GM12878 (cell line): ENCODE measurements around the gene NES. TPM values are rescaled to one million over a fixed set of nuclear protein-coding genes. Genes with fewer than 3 reads are reported as not detected.

Experiments
- ATAC-seq: fragments of 200-7000 bp; cut with Tn5 transposase; 3 replicates; pipeline ENCODE4 v1.9.1; 2020; ENCODE audit warnings: mild to moderate bottlenecking, moderate library complexity
- BruUV-seq: library from RNA; stranded (reverse); fragments of 400-500 nt; replicated peaks from 2 replicates; lab custom pipeline; 2021; lab: Mats Ljungman, UMichigan
- CTCF ChIA-PET: fragments of 300-600 bp; sonication (Branson Sonifier 250); formaldehyde crosslinking; extraction: SDS; loops from one replicate; lab custom pipeline; 2021; ENCODE audit warnings: inconsistent platforms; lab: Yijun Ruan, JAX
- POLR2A ChIA-PET: fragments of 350-600 bp; formaldehyde crosslinking; extraction: SDS; loops from one replicate; lab custom pipeline; 2021; ENCODE audit warnings: inconsistent platforms; lab: Charles Lee
- RAD21 ChIA-PET: fragments of 300-600 bp; sonication (Branson Sonifier 250); formaldehyde crosslinking; loops from one replicate; lab custom pipeline; 2023; ENCODE audit warnings: antibody characterized with exemption; ENCODE audit not compliant: unreplicated experiment; lab: Charles Lee
- SMC1A ChIA-PET: fragments of 300-600 bp; sonication (Branson Sonifier 250); formaldehyde crosslinking; loops from one replicate; lab custom pipeline; 2023; ENCODE audit not compliant: unreplicated experiment, uncharacterized antibody; lab: Charles Lee
- DNase-seq: peaks from one replicate; pipeline ENCODE4 v3.0.0-alpha.2; 2011; ENCODE audit warnings: low read depth, low spot score
- FAIRE-seq: peaks from 3 replicates; lab custom pipeline; 2011; peaks lifted over from hg19 to GRCh38; lab: Jason Lieb, UNC
- H2AFZ ChIP-seq: 2 replicates; pipeline ENCODE4 v1.6.0; 2011; ENCODE audit warnings: low read depth, low read length, control low read depth; ENCODE audit not compliant: control insufficient read depth
- H3K27ac ChIP-seq: 2 replicates; pipeline ENCODE4 v1.5.1; 2011; ENCODE audit warnings: control low read depth; ENCODE audit not compliant: control insufficient read depth, insufficient read depth
- H3K27me3 ChIP-seq, 2 experiments: replicated peaks in 1 of 2; 2 replicates each; pipeline versions ENCODE4 v1.6.0 to v1.6.1; 2011; ENCODE audit warnings: low read length in 1 of 2; ENCODE audit not compliant: control insufficient read depth in 2 of 2, insufficient read depth in 2 of 2
- H3K36me3 ChIP-seq, 2 experiments: 2 replicates each; pipeline ENCODE4 v1.5.1; 2011; ENCODE audit warnings: low read length in 1 of 2; ENCODE audit not compliant: control insufficient read depth in 2 of 2, insufficient read depth in 2 of 2
- H3K4me1 ChIP-seq: 2 replicates; pipeline ENCODE4 v1.6.1; 2011; ENCODE audit warnings: mild to moderate bottlenecking, low read length, moderate library complexity, mixed read lengths; ENCODE audit not compliant: control insufficient read depth, insufficient read depth
- H3K4me2 ChIP-seq: 2 replicates; pipeline ENCODE4 v1.6.0; 2011; ENCODE audit warnings: control low read depth; ENCODE audit not compliant: control insufficient read depth, insufficient read depth
- H3K4me3 ChIP-seq: fragments of 200-600 bp; sonication (generic); 2 replicates; pipeline ENCODE4 v1.5.1; 2016
- H3K79me2 ChIP-seq: 2 replicates; pipeline ENCODE4 v1.6.0; 2011; ENCODE audit warnings: low read length; ENCODE audit not compliant: control insufficient read depth, insufficient read depth
- H3K9ac ChIP-seq: 2 replicates; pipeline ENCODE4 v1.8.0; 2011; ENCODE audit warnings: low read length, control low read depth, mixed read lengths; ENCODE audit not compliant: control insufficient read depth, insufficient read depth
- H3K9me3 ChIP-seq: replicated peaks from 3 replicates; pipeline ENCODE4 v1.5.1; 2011; ENCODE audit warnings: mild to moderate bottlenecking, low read length; ENCODE audit not compliant: control insufficient read depth, insufficient read depth
- H4K20me1 ChIP-seq: 2 replicates; pipeline ENCODE4 v1.6.0; 2011; ENCODE audit not compliant: control insufficient read depth, insufficient read depth
- BACH1 ChIP-seq: fragments of 450-650 bp; IDR thresholded peaks from 2 replicates; pipeline ENCODE4 v1.6.1; 2017; ENCODE audit warnings: mild to moderate bottlenecking, borderline replicate concordance
- FOS ChIP-seq: IDR thresholded peaks from 3 replicates; pipeline ENCODE4 v1.6.1; 2011; ENCODE audit warnings: borderline replicate concordance; ENCODE audit not compliant: insufficient read length; ENCODE audit errors: extremely low read depth
- KDM1A ChIP-seq: fragments of 200-600 bp; sonication (generic); IDR thresholded peaks from 2 replicates; pipeline ENCODE4 v1.6.1; 2016; ENCODE audit warnings: borderline replicate concordance
- MTA3 ChIP-seq: IDR thresholded peaks from 2 replicates; pipeline ENCODE4 v1.6.1; 2012; ENCODE audit warnings: low read length, inconsistent platforms, borderline replicate concordance
- MYC ChIP-seq: IDR thresholded peaks from 2 replicates; pipeline ENCODE4 v1.6.1; 2011; ENCODE audit warnings: mild to moderate bottlenecking, low read length, moderate library complexity, inconsistent platforms; ENCODE audit not compliant: insufficient read depth, insufficient replicate concordance, insufficient read length, severe bottlenecking
- RAD51 ChIP-seq: fragments of 450-650 bp; IDR thresholded peaks from 2 replicates; pipeline ENCODE4 v1.6.1; 2016; ENCODE audit warnings: moderate library complexity, mild to moderate bottlenecking, inconsistent platforms
- SIX5 ChIP-seq: IDR thresholded peaks from 2 replicates; pipeline ENCODE4 v1.6.1; 2011; ENCODE audit warnings: mild to moderate bottlenecking, low read depth, low read length, moderate library complexity; ENCODE audit not compliant: severe bottlenecking
- TARDBP ChIP-seq: IDR thresholded peaks from 2 replicates; pipeline ENCODE4 v1.6.1; 2016; ENCODE audit warnings: borderline replicate concordance
- YBX1 ChIP-seq: fragments of 450-650 bp; IDR thresholded peaks from 2 replicates; pipeline ENCODE4 v1.6.1; 2016; ENCODE audit warnings: antibody characterized with exemption
- ZNF24 ChIP-seq: fragments of 450-650 bp; IDR thresholded peaks from 2 replicates; pipeline ENCODE4 v1.6.1; 2017; ENCODE audit warnings: antibody characterized with exemption, mild to moderate bottlenecking
- WGBS: methylation state at CpG from one replicate; pipeline ENCODE4 v1.1.6; 2016; ENCODE audit warnings: low lambda C conversion rate; ENCODE audit not compliant: insufficient replicate concordance, insufficient coverage; ENCODE audit errors: missing lambda C conversion rate; 5-methylcytosine and 5-hydroxymethylcytosine counted together
- in situ Hi-C: fragments of 300-500 bp; cut with MboI; formaldehyde crosslinking; loops from 9 replicates; pipeline ENCODE4 v1.14.3; 2018; ENCODE audit warnings: mixed read lengths
- intact Hi-C: fragments of 100-400 bp; cut with micrococcal nuclease; formaldehyde crosslinking; loops from one replicate; pipeline ENCODE4 v1.14.2; 2022; ENCODE audit not compliant: unreplicated experiment
- polyA plus RNA-seq, 11 experiments: library from polyadenylated mRNA; depleted of rRNA in 4 of 11; unstranded in 6 of 11; stranded (reverse) in 5 of 11; fragments of >200 nt; fragmentation: Nextera tagmentation in 4 of 11; fragmentation: Illumina TruSeq in 1 of 11; extraction: Ambion mirVana in 4 of 11; extraction: Trizol in 1 of 11; gene quantifications; 1 replicate in 1 of 11; 2 replicates in 10 of 11; pipeline versions ENCODE4 v1.2.1 to v1.2.3, GENCODE V29; 2011 to 2016; ENCODE audit warnings: inconsistent platforms in 2 of 11, missing spikeins in 2 of 11, low read depth in 1 of 11
- total RNA-seq, 4 experiments: library from RNA; depleted of rRNA in 3 of 4; stranded (reverse); fragments of >200 nt in 3 of 4; fragmentation: Illumina TruSeq in 1 of 4; extraction: Trizol in 1 of 4; gene quantifications; 2 replicates each; pipeline versions ENCODE4 v1.2.1 to v1.2.3, GENCODE V29; 2013 to 2021
- TF ChIP-seq, protein P1 (sequence below): IDR thresholded peaks from 2 replicates; pipeline ENCODE4 v1.6.1; 2012; ENCODE audit warnings: mild to moderate bottlenecking, low read depth, low read length
- TF ChIP-seq, protein P2 (sequence below): IDR thresholded peaks from 2 replicates; pipeline ENCODE4 v1.6.1; 2011; ENCODE audit warnings: borderline replicate concordance, low read depth, mild to moderate bottlenecking, moderate library complexity, low read length; ENCODE audit not compliant: insufficient read depth, poor library complexity, severe bottlenecking
- TF ChIP-seq, protein P3 (sequence below): fragments of 150-350 bp; IDR thresholded peaks from 2 replicates; pipeline ENCODE4 v1.6.1; 2016; ENCODE audit warnings: low read depth, low read length

NES gene
- total and polyA plus RNA-seq, 10 of the 15 experiments (the other 5 are each of a cell fraction or from before 2014, with no cell fraction given): under 0.01 to 0.15 (median 0.02) TPM; not detected in 4

DNA sequence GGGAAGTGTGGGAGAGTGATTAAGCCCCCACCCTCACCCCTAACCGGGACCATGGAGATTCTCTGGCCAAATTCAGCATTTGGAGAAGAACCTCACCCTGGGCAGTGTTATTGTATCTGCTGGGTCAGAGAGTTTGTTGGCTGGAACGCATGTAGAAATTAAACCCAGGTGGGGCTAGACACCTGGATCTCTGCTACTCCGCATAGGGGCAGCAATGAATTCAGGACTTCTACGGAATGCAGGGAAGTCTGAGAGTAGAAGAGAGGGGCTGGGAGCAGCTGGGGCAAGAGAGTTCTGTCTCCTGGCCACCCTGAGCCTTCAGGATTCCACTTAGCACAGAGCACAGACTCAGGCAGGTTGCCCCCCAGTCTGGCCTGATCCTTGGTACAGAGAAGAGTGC, 31.8 kb upstream of the NES start (continued):
- TF ChIP-seq, protein P1, sequence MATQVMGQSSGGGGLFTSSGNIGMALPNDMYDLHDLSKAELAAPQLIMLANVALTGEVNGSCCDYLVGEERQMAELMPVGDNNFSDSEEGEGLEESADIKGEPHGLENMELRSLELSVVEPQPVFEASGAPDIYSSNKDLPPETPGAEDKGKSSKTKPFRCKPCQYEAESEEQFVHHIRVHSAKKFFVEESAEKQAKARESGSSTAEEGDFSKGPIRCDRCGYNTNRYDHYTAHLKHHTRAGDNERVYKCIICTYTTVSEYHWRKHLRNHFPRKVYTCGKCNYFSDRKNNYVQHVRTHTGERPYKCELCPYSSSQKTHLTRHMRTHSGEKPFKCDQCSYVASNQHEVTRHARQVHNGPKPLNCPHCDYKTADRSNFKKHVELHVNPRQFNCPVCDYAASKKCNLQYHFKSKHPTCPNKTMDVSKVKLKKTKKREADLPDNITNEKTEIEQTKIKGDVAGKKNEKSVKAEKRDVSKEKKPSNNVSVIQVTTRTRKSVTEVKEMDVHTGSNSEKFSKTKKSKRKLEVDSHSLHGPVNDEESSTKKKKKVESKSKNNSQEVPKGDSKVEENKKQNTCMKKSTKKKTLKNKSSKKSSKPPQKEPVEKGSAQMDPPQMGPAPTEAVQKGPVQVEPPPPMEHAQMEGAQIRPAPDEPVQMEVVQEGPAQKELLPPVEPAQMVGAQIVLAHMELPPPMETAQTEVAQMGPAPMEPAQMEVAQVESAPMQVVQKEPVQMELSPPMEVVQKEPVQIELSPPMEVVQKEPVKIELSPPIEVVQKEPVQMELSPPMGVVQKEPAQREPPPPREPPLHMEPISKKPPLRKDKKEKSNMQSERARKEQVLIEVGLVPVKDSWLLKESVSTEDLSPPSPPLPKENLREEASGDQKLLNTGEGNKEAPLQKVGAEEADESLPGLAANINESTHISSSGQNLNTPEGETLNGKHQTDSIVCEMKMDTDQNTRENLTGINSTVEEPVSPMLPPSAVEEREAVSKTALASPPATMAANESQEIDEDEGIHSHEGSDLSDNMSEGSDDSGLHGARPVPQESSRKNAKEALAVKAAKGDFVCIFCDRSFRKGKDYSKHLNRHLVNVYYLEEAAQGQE: no peak
- TF ChIP-seq KDM1A (no peak), ZNF24 (no peak), SIX5 (no peak), TARDBP (no peak)

DNA sequence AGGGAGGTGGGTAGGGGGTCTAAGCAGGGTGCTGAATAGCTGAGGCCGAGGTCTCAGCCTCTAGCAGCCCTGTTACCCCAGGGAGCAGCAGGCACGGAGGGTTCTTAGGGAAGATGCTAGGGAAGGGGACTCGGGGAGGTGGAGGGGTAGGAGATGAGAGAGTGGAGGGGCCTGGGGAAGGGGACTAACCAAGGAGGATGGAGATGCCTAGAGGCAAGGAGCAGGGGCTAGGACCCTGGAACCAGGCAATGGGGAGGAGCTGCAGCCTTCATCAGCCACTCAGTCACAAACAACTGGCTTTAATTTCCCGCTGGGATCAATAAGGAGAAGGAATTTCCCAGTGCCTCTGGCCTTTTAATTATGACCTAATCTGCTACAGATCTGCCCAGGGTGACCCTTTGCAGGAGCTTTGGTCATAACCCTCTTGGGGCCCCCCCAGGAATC, 31.0 kb upstream of the NES start:
- no peaks in the 10 kb centered on the region for H3K9me3 ChIP-seq
- BruUV-seq: no TSS peak
- RAD21 ChIA-PET: no interaction called here
- H3K27me3 ChIP-seq: peaks cover 10 to 15% of the 10 kb centered on the region in 2 experiments
- SMC1A ChIA-PET: interaction anchor here (1.2 to 1.9 kb wide), 2 partner anchors 18 kb away, joined by 5 to 8 read pairs; no protein-coding TSS in a partner anchor
- intact Hi-C loops: no loop called here
- no peak overlapping the region for H3K4me3 ChIP-seq
- no peak overlapping the region for H3K27ac ChIP-seq
- H3K4me1 ChIP-seq: peaks cover 6% of the 10 kb centered on the region
- in situ Hi-C loops: no loop called here
- CTCF ChIA-PET: interaction anchor here (0.9 to 9.5 kb wide), 5 partner anchors 19 to 81 kb away, joined by 3 to 157 read pairs (median 24); partner anchors contain the start of genes ISG20L2 and METTL25B
- no peak for FAIRE-seq
- no peak overlapping the region for H3K4me2 ChIP-seq
- no peak overlapping the region for H3K9ac ChIP-seq
- H4K20me1 ChIP-seq: no peaks in the 10 kb centered on the region; the same call in 1 of the 2 replicates
- POLR2A ChIA-PET: no interaction called here
- H3K79me2 ChIP-seq: no peaks in the 10 kb centered on the region
- no peak for ATAC-seq
- 41% methylated on average over 4 of the region's 4 CpGs for WGBS
- DNase-seq: no peak
- no peaks in the 10 kb centered on the region; a peak in 2 of 4 replicates for H3K36me3 ChIP-seq
- no peak overlapping the region for H2AFZ ChIP-seq
- TF ChIP-seq RAD51 (no peak), FOS (no peak), YBX1 (no peak), MYC (no peak), BACH1 (no peak), MTA3 (no peak)
- TF ChIP-seq, protein P2, sequence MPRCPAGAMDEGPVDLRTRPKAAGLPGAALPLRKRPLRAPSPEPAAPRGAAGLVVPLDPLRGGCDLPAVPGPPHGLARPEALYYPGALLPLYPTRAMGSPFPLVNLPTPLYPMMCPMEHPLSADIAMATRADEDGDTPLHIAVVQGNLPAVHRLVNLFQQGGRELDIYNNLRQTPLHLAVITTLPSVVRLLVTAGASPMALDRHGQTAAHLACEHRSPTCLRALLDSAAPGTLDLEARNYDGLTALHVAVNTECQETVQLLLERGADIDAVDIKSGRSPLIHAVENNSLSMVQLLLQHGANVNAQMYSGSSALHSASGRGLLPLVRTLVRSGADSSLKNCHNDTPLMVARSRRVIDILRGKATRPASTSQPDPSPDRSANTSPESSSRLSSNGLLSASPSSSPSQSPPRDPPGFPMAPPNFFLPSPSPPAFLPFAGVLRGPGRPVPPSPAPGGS: no peak
- TF ChIP-seq, protein P3, sequence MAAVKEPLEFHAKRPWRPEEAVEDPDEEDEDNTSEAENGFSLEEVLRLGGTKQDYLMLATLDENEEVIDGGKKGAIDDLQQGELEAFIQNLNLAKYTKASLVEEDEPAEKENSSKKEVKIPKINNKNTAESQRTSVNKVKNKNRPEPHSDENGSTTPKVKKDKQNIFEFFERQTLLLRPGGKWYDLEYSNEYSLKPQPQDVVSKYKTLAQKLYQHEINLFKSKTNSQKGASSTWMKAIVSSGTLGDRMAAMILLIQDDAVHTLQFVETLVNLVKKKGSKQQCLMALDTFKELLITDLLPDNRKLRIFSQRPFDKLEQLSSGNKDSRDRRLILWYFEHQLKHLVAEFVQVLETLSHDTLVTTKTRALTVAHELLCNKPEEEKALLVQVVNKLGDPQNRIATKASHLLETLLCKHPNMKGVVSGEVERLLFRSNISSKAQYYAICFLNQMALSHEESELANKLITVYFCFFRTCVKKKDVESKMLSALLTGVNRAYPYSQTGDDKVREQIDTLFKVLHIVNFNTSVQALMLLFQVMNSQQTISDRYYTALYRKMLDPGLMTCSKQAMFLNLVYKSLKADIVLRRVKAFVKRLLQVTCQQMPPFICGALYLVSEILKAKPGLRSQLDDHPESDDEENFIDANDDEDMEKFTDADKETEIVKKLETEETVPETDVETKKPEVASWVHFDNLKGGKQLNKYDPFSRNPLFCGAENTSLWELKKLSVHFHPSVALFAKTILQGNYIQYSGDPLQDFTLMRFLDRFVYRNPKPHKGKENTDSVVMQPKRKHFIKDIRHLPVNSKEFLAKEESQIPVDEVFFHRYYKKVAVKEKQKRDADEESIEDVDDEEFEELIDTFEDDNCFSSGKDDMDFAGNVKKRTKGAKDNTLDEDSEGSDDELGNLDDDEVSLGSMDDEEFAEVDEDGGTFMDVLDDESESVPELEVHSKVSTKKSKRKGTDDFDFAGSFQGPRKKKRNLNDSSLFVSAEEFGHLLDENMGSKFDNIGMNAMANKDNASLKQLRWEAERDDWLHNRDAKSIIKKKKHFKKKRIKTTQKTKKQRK: no peak
